ES-I3 (cell line): ENCODE results near the gene BCAS4.

Source experiments
- H3K36me3 ChIP-seq: 2 replicates; pipeline ENCODE4 v1.6.1; 2013; ENCODE audit warnings: mild to moderate bottlenecking, low read length, control low read depth, moderate library complexity; ENCODE audit not compliant: insufficient read depth
- H3K4me1 ChIP-seq: 2 replicates; pipeline ENCODE4 v1.6.1; 2013; ENCODE audit warnings: mild to moderate bottlenecking, control low read depth, low read length; ENCODE audit not compliant: insufficient read depth
- H3K9ac ChIP-seq: 2 replicates; pipeline ENCODE4 v1.6.1; 2013; ENCODE audit warnings: low read depth, mild to moderate bottlenecking, low read length, moderate library complexity
- H3K9me3 ChIP-seq: 2 replicates; pipeline ENCODE4 v1.6.1; 2013; ENCODE audit warnings: mild to moderate bottlenecking, low read length, moderate library complexity; ENCODE audit not compliant: control insufficient read depth, insufficient read depth

Gene BCAS4

DNA sequence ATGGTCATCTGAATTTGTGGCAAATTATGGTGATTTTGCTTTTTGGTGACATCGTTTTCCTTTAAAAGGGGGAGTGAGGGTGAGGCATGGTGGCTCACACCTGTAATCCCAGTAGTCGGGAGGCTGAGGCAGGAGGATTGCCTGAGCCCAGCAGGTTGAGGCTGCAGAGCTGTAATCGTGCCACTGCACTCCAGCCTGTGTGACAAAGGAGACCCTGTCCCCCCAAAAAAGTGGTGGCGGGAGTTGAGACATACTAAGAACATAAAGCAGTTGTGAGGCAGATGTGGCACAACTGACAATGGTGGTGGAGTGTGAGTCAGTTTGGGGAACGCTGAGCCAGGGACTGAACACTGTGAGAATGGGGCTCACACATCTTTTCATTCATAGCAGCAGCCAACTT, 90.9 kb downstream of the BCAS4 start:
- peaks cover 9% of the 10 kb centered on the region for H3K36me3 ChIP-seq
- no peaks in the 10 kb centered on the region for H3K4me1 ChIP-seq
- H3K9me3 ChIP-seq = no peaks in the 10 kb centered on the region
- H3K9ac ChIP-seq = no peak overlapping the region

DNA sequence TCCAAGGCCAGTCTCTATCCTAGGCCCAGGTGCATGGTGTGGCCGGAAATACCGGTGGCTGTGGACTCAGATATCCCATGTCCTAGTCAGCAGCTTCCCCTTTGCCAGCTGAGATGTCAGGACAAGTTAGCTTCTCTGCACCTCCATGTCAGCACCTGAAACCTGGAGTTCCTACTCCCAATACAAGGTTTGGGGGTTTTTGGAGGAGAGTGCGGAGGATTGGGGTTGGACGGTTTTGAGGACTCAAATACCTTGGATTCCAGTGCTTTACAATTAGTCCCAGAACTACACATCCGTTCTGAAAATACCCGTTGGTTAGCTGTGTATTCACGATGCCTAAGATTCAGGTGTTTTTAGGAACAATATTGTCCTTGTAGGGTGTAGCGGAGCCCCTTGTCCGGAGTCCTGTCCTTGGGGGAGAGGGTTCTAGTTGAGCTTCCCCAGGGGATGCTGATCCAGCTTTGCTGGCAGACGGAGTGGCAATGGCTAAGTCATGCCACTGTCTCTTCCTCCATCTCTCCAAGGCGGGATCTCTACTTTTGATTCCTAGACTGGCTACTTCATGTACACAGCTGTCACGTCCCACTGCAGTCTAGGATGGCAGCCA, 91.4 kb downstream of the BCAS4 start:
- H3K36me3 ChIP-seq = peaks cover 14% of the 10 kb centered on the region
- no peaks in the 10 kb centered on the region for H3K9me3 ChIP-seq
- no peak overlapping the region for H3K9ac ChIP-seq
- no peaks in the 10 kb centered on the region for H3K4me1 ChIP-seq

DNA sequence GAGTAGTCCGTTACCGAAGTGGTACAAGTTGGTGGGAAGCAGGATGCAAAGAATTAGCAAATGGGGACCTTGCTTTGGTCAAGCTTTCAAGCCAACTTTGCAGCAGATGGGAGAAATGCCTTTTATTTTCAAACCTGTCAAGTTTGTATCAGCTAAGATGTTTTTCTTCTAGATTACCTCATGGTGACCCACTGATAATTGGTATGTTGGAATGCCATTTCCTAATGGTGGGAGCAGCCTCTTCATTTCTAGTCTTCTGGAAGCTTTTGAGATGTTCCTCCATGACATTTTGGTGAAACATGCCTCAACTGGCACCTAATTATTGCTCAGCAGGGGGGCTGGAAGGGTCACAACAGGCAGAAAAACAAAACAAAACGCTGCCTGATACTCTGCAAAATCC, 92.7 kb downstream of the BCAS4 start:
- Histone ChIP-seq H3K36me3 (peaks cover 25% of the 10 kb centered on the region), H3K4me1 (no peaks in the 10 kb centered on the region), H3K9ac (no peak overlapping the region), H3K9me3 (no peaks in the 10 kb centered on the region)

DNA sequence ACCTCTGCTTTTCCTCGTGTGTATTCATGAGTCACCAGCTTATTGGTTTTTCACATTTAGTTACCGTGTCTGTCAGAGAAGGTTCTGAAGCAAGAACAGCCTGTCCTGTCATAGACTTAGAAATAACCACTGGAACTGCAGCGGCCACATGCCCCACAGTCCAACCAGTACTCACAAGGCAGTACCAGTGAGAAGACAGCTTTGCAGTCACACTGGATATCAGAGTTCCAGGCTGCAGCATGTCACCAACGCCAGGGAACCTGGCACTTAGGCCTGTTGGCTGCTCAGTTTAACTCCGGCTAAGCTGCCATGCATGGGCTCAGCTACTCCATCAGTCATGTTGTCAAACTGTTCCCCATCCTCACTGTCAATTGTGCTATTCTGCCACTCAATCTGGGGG, 96.3 kb downstream of the BCAS4 start:
- H3K9ac ChIP-seq = no peak overlapping the region
- H3K4me1 ChIP-seq = no peaks in the 10 kb centered on the region
- H3K36me3 ChIP-seq = peaks cover 47% of the 10 kb centered on the region
- H3K9me3 ChIP-seq = no peaks in the 10 kb centered on the region

DNA sequence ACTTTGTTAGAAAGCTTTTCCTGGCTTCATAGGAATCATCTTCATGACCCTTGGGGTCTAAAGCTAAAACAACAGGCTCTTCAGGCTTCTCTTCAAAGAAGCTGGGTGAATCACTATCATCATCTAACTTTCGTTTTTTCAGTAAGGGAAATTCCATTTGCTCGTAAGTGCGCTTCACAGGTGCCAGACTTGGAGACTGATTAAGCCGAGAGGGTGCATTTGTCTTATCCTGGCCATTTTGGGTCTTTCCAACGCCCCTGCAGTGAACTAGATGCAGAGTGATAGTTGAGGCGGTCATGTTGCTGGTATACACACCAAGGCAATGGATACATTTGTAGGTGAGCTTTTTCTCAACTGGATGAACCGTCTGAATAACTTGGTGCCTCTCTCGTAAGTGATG, 97.5 kb downstream of the BCAS4 start:
- Histone ChIP-seq H3K36me3 (peaks cover 47% of the 10 kb centered on the region), H3K4me1 (no peaks in the 10 kb centered on the region), H3K9me3 (no peaks in the 10 kb centered on the region), H3K9ac (no peak overlapping the region)

DNA sequence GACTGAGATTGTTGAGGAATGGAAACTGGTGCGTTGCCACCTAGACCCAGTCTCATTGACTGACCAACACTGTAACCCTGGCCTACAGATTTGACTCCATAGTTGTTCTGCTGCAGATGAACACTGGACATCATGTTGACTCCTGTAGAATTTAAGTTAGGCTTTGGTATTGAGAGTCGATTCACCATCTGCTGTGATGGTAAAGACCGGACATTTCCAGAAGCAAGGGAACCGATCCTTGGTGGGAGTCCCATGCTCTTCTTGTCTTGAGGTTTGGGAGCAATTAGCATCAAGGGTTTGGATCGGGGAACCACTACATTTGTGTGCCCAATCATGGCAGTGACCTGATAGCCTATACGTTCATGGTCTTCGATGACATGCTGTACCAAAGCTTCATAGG, 98.8 kb downstream of the BCAS4 start:
- Histone ChIP-seq H3K4me1 (no peaks in the 10 kb centered on the region), H3K9ac (no peak overlapping the region), H3K36me3 (peaks cover 54% of the 10 kb centered on the region), H3K9me3 (no peaks in the 10 kb centered on the region)

DNA sequence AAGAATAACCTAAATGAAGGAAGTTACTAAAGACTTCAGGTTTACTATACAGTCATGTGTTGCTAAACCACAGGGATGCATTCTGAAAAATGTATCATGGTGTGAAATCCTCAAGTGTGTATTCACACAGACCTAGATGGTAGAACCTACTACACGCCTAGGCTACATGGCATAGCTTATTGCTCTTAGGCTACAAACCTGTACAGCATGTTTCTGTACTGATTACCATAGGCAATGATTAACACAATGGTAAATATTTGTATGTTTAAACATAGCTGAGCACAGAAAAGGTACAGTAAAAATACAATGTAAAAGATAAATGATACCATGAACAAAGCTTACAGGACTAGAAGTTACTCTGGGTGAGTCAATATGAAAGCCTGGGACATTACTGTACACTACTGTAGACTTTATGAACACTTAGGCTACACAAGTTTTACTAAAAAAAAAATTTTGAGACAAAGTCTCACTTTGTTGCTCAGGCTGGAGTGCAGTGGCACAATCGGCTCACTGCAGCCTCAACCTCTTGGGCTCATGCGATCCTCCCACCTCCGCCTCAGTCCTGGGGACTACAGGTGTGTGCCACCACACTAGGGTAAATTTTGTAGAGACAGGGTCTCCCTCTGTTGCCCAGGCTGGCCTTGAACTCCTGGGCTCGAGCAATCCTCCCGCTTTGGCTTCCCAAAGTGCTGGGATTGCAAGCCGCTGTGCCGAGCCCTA, 100.4 kb downstream of the BCAS4 start:
- no peaks in the 10 kb centered on the region for H3K9me3 ChIP-seq
- peaks cover 55% of the 10 kb centered on the region for H3K36me3 ChIP-seq
- H3K9ac ChIP-seq = no peak overlapping the region
- H3K4me1 ChIP-seq = no peaks in the 10 kb centered on the region

DNA sequence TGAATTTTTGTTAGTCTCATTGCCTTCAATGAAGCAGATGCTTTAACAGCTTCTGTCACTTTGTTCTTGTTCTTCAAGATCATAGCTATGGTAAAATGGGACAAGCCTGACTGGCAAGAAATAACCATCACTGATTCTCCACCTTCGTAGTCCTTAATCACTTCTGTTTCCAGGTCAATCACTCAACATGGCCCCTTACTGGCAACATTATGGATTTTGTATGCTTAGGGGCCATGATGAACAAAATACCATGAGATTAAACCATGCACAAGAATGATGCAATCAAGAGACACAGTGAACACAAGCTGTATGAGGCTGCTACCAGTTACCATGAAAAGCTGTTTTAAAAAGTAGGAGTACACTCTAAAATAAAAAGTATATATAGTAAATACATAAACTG, 103.6 kb downstream of the BCAS4 start:
- Histone ChIP-seq H3K36me3 (peaks cover 37% of the 10 kb centered on the region), H3K9me3 (no peaks in the 10 kb centered on the region), H3K4me1 (no peaks in the 10 kb centered on the region), H3K9ac (no peak overlapping the region)

DNA sequence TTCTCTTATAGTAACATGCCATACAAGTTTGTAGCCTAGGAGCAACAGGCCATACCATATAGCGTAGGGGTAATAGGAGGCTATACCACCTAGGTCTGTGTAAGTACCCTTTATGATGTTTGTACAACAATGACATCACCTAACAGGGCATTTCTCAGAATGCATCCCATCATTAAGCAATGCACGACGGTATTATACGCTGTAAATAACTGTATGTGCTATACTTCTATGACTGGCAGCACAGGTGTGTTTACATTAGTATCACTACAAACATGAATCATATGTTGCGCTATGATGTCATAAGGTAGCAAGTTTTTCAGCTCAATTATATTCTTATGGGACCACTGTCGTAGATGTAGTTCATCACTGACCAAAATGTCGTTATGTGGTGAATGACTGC, 105.4 kb downstream of the BCAS4 start:
- Histone ChIP-seq H3K9ac (no peak overlapping the region), H3K9me3 (no peaks in the 10 kb centered on the region), H3K36me3 (peaks cover 25% of the 10 kb centered on the region), H3K4me1 (no peaks in the 10 kb centered on the region)

DNA sequence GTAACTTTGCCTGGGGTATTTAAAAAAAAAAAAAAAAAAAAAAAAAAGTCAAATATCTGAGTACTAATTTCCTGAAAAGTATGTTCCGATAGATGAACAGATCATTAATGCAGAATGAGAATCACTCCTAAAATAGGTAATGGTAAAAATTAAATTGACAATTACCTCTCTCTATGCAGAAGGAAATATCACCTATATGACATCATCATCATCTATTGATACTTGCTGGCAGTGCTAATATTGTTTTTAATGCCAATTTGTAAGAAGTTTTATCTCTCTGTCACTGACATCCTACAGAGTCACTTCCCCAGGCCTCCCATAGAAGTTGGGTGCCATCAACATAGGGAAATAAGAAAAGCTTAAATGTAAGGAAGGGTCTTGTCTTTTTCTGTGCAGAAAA, 106.4 kb downstream of the BCAS4 start:
- Histone ChIP-seq H3K9me3 (no peaks in the 10 kb centered on the region), H3K9ac (no peak overlapping the region), H3K4me1 (no peaks in the 10 kb centered on the region), H3K36me3 (peaks cover 23% of the 10 kb centered on the region)

DNA sequence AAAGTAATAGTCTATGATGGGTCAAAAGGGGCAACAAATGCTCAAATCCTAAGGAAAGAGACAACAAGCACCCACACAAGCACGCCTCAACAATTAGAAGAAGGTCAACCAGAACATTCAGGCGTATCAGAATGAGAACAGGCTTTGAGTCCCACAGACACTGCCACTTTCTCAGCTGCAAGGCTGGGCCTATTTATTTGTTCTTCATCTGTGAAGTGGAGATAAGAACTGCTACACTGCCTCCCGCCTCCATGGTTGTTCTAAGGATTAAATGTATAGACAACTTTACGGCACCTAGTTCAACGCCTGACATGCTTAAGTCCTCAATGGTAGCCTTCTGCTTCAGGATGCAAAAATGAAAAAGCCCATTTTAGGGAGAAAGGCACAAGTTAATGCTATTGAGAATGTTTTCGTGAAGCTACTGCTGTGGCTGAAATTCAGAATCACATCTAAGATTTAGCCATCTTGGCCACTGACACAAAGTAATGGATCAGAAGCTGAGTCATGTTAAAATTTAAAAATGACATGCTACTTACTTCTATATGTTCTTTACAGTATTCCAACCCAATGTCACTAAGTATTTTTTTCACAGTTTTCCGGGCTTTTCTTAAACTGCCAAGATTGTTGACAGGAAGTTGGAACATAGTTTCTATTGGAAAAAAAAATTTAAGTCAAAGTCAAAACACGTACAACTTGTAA, 108.6 kb downstream of the BCAS4 start:
- Histone ChIP-seq H3K4me1 (no peaks in the 10 kb centered on the region), H3K36me3 (peaks cover 16% of the 10 kb centered on the region)

DNA sequence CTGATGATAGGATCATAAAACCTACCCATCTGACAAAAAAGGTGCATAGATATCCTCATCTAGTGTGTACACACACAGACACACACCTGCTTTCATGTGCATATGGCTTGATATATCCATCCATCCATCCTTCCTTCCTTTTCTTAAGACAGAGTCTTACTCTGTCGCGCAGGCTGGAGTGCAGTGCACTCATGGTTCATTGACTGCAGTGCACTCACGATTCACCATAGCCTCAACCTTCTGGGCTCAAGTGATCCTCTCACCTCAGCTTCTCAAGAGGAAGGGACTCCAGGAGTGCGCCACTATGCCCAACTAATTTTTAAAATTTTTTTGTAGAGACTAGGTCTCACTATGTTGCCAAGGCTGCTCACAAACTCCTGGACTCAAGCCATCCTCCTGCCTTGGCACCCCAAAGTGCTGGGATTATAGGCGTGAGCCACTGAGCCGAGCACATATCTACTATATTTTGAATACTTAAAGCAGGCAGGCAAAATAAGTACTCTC, 109.3 kb downstream of the BCAS4 start:
- no peaks in the 10 kb centered on the region for H3K4me1 ChIP-seq
- H3K9ac ChIP-seq = no peak overlapping the region
- peaks cover 11% of the 10 kb centered on the region for H3K36me3 ChIP-seq
- H3K9me3 ChIP-seq = no peaks in the 10 kb centered on the region

More for the DNA sequence above, 108.6 kb downstream of the BCAS4 start:
- H3K9ac ChIP-seq = no peak overlapping the region
- H3K9me3 ChIP-seq = no peaks in the 10 kb centered on the region

DNA sequence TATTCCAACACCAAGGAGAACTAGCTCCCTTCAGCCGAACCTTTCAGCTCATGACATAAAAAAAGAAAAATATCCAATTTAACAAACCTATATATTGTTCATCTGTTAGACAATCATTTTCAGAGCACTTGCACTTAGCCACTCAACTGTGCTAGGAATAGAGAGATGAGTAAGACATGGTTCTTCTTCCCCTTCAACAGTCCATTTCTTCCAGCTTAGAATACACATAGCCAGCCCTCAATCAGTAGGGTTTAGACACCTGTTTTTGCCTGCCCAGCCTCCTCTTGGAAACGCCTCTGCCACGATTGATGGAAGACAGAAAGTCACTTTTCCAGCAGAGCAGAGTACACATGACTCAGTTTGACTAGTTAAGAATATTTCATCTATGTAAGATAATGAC, 114.6 kb downstream of the BCAS4 start:
- Histone ChIP-seq H3K9ac (no peak overlapping the region), H3K4me1 (0 out of 2 replicates have a peak, but pooled peaks cover 9% of the 10 kb centered on the region), H3K36me3 (peaks cover 4% of the 10 kb centered on the region; the same call in 1 of the 2 replicates), H3K9me3 (no peaks in the 10 kb centered on the region)

DNA sequence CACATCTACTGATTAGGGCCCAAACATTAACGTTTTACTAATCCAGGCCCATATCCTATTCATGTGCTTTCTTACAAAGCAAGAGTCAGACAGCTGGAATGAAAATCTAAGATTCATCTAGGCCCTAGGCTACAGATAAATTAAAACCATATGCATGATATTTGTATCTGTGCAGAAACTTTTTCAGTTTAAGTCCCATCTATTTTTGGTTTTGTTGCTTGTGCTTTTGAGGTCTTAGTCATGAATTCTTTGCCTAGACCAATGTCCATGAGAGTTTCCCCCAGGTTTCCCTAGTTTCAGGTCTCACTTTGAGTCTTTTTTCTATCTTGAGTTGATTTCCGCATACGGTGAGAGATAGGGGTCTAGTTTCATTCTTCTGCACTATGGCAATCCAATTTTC, 116.2 kb downstream of the BCAS4 start:
- Histone ChIP-seq H3K36me3 (peaks cover 6% of the 10 kb centered on the region; the same call in 1 of the 2 replicates), H3K4me1 (0 out of 2 replicates have a peak, but pooled peaks cover 11% of the 10 kb centered on the region), H3K9me3 (no peaks in the 10 kb centered on the region), H3K9ac (no peak overlapping the region)
